ENCODE data around the gene MMP15.

GRCh38 chr16:58051296-58051695 lies 25.7 kb downstream of the MMP15 start:
- TF ChIP-seq POLR2A (IDR thresholded peaks at IDR 0.05; ENCODE audit: low read length) (no peak), GATA1 (IDR thresholded peaks at IDR 0.05; ENCODE audit: low read depth, low read length) (no peak)
